ENCODE results near the gene AS3MT. TPM values are rescaled to one million over a fixed set of nuclear protein-coding genes. Genes with fewer than 3 reads are reported as not detected.

AS3MT gene
- total RNA-seq, 1 donor from 2014 or later = 8.3 TPM

DNA sequence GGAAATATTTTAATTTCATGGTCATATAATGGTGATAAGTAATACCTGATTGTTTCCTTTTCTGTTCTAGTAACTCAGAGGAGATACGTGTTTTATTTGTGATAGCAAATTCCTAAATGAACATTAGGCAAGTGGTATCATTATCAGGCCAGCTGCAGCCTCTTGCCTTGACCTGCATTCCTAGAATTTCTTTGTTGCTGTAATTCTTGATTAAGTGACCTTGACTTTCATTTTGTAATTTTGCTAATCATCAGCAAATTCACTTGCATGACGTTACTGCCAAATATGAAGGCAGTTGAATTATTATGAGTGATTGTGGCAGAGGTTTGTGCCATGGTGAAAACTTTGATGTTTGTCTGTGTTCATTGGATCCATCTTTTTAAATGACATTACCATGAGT, 5.6 kb upstream of the AS3MT start:
- Mint-ChIP-seq H3K9me3 (ENCODE audit: unreplicated experiment) (peaks cover 2% of the 10 kb centered on the region), H3K4me1 (ENCODE audit: low read depth, unreplicated experiment) (no peaks in the 10 kb centered on the region), H3K4me3 (ENCODE audit: unreplicated experiment) (no peak overlapping the region), H3K27me3 (ENCODE audit: unreplicated experiment) (peaks cover 3% of the 10 kb centered on the region), H3K27ac (ENCODE audit: unreplicated experiment) (no peak overlapping the region), H3K36me3 (ENCODE audit: unreplicated experiment) (no peaks in the 10 kb centered on the region)
- TF ChIP-seq, protein P1, sequence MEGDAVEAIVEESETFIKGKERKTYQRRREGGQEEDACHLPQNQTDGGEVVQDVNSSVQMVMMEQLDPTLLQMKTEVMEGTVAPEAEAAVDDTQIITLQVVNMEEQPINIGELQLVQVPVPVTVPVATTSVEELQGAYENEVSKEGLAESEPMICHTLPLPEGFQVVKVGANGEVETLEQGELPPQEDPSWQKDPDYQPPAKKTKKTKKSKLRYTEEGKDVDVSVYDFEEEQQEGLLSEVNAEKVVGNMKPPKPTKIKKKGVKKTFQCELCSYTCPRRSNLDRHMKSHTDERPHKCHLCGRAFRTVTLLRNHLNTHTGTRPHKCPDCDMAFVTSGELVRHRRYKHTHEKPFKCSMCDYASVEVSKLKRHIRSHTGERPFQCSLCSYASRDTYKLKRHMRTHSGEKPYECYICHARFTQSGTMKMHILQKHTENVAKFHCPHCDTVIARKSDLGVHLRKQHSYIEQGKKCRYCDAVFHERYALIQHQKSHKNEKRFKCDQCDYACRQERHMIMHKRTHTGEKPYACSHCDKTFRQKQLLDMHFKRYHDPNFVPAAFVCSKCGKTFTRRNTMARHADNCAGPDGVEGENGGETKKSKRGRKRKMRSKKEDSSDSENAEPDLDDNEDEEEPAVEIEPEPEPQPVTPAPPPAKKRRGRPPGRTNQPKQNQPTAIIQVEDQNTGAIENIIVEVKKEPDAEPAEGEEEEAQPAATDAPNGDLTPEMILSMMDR (IDR thresholded peaks at IDR 0.05; ENCODE audit: partially characterized antibody, unreplicated experiment) = no peak
- DNase-seq = no peak

DNA sequence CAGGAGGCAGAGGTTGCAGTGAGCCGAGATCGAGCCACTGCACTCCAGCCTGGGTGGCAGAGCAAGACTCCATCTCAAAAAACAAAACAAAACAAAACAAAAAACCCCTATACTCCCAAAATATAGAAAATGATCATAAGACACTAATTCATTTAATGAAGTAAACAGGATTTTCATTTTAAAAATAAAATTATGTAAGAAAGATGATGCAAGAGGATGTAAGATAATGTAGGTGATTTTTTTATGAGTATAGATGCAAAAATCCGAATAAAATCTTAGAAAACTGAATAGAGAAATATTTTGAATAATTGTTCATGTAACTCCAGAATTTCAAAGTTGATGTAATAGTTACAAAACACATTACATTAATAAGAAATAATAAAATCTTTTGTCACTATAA, 3.6 kb upstream of the AS3MT start:
- peaks cover 10% of the 10 kb centered on the region for H3K9me3 Mint-ChIP-seq (ENCODE audit: unreplicated experiment)
- no peak for DNase-seq
- no peak overlapping the region for H3K4me3 Mint-ChIP-seq (ENCODE audit: unreplicated experiment)
- no peak overlapping the region for H3K27ac Mint-ChIP-seq (ENCODE audit: unreplicated experiment)
- H3K4me1 Mint-ChIP-seq (ENCODE audit: low read depth, unreplicated experiment) = peaks cover 9% of the 10 kb centered on the region
- TF ChIP-seq, protein P1 (IDR thresholded peaks at IDR 0.05; ENCODE audit: partially characterized antibody, unreplicated experiment) = no peak
- peaks cover 8% of the 10 kb centered on the region for H3K27me3 Mint-ChIP-seq (ENCODE audit: unreplicated experiment)
- no peaks in the 10 kb centered on the region for H3K36me3 Mint-ChIP-seq (ENCODE audit: unreplicated experiment)

DNA sequence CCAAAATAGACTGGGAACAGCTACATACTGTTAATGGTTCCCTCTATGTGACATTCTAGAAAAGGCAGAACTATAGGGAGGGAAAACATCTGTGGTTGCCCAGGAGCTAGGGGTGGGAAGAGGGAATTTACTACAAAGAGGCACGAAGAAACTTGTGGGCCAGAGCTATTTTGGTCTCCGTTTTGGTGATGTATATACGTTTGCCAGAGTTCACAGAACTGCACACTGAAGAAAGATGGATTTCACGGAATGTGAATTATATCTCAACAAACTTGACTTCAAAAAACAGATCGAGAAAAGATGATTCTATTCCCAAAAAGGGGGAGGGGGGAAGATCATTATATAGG, 386 bp upstream of the AS3MT start:
- Mint-ChIP-seq H3K27ac (ENCODE audit: unreplicated experiment) (peak overlapping the region; percentile 76), H3K4me3 (ENCODE audit: unreplicated experiment) (peak overlapping the region; percentile 95), H3K4me1 (ENCODE audit: low read depth, unreplicated experiment) (peaks cover 9% of the 10 kb centered on the region), H3K27me3 (ENCODE audit: unreplicated experiment) (peaks cover 8% of the 10 kb centered on the region), H3K9me3 (ENCODE audit: unreplicated experiment) (peaks cover 10% of the 10 kb centered on the region), H3K36me3 (ENCODE audit: unreplicated experiment) (no peaks in the 10 kb centered on the region)
- TF ChIP-seq, protein P1 (IDR thresholded peaks at IDR 0.05; ENCODE audit: partially characterized antibody, unreplicated experiment) = no peak
- DNase-seq = no peak

DNA sequence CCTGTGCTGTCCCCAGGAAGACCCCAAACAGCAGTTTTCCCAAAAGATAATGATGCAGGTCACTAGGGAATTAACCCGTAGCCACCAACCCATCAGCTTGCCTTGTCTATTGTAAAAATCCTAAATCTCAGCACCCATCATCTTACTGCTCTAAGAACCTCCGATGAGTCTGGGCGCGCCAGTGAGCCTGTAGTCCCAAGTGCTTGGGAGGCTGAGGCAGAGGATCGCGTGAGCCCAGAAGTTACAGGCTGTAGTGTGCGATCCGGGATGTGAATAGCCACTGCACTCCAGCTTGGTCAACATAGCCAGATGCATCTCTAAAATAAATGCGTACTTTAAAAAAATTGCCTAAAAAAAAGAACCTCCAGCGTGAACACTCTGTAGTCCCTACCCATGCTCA, 951 bp downstream of the AS3MT start:
- H3K36me3 Mint-ChIP-seq (ENCODE audit: unreplicated experiment) = no peaks in the 10 kb centered on the region
- TF ChIP-seq, protein P1 (IDR thresholded peaks at IDR 0.05; ENCODE audit: partially characterized antibody, unreplicated experiment) = no peak
- peak overlapping the region; percentile 91 for H3K4me3 Mint-ChIP-seq (ENCODE audit: unreplicated experiment)
- H3K27me3 Mint-ChIP-seq (ENCODE audit: unreplicated experiment) = peaks cover 8% of the 10 kb centered on the region
- H3K27ac Mint-ChIP-seq (ENCODE audit: unreplicated experiment) = peak overlapping the region; percentile 87
- DNase-seq = no peak
- peaks cover 9% of the 10 kb centered on the region for H3K4me1 Mint-ChIP-seq (ENCODE audit: low read depth, unreplicated experiment)
- H3K9me3 Mint-ChIP-seq (ENCODE audit: unreplicated experiment) = peaks cover 10% of the 10 kb centered on the region

DNA sequence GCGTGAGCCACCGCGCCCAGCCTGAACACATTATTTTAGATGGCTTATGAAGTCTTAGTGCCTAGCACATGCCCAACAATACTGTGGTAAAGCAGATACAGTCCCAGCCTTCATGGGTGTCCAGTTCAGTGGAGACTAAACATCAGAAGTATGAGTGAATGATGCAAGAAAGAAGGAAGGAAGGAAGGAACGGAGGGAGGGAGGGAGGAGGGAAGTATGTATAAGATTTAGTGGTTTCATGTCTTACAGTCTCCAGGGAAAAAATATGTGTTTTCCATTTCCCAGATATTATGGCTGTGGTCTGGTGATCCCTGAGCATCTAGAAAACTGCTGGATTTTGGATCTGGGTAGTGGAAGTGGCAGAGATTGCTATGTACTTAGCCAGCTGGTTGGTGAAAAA, 2.9 kb downstream of the AS3MT start:
- Mint-ChIP-seq H3K4me1 (ENCODE audit: low read depth, unreplicated experiment) (peaks cover 9% of the 10 kb centered on the region), H3K4me3 (ENCODE audit: unreplicated experiment) (no peak overlapping the region), H3K36me3 (ENCODE audit: unreplicated experiment) (no peaks in the 10 kb centered on the region), H3K9me3 (ENCODE audit: unreplicated experiment) (peaks cover 10% of the 10 kb centered on the region), H3K27ac (ENCODE audit: unreplicated experiment) (no peak overlapping the region), H3K27me3 (ENCODE audit: unreplicated experiment) (peaks cover 8% of the 10 kb centered on the region)
- no peak for DNase-seq
- TF ChIP-seq, protein P1 (IDR thresholded peaks at IDR 0.05; ENCODE audit: partially characterized antibody, unreplicated experiment) = no peak

All from glutamatergic neuron (in vitro differentiated cells).